Pericardium fibroblast (primary cell): ENCODE measurements around the gene CSRNP3. TPM values are rescaled to one million over a fixed set of nuclear protein-coding genes. Genes with fewer than 3 reads are reported as not detected.

Source experiments
- total RNA-seq: library from RNA; depleted of rRNA; stranded (reverse); fragments of >200 nt; gene quantifications from 2 replicates; pipeline ENCODE4 v1.2.3, GENCODE V29; 2015

The CSRNP3 gene
- total RNA-seq = 1.2 and 2.7 TPM in 2 replicates

GRCh38 chr2:165469417-165469816 lies at the start of gene CSRNP3:
CSRNP3 (plus strand) TSS chr2:165469698; CDS start chr2:165595066, 125,368 bp downstream.

Other genes with a start within 250 kb of the CSRNP3 start
- under 0.01 and 0.77 TPM in 2 replicates for gene SCN2A, start 230.3 kb upstream of the CSRNP3 start, total RNA-seq